GM12865 (cell line): ENCODE results near the gene AK2.

ENCODE experiments used
- DNase-seq: peaks from one replicate; pipeline ENCODE4 v3.0.0; 2010; ENCODE audit warnings: low read depth
- H3K4me3 ChIP-seq: 2 replicates; pipeline ENCODE4 v1.5.1; 2011; ENCODE audit warnings: mild to moderate bottlenecking, low read depth, low read length, control low read depth
- TF ChIP-seq, protein P1 (sequence below): IDR thresholded peaks from 2 replicates; pipeline ENCODE4 v1.5.1; 2011; ENCODE audit warnings: low read length, control low read depth, low read depth, inconsistent platforms; ENCODE audit not compliant: insufficient read depth; ENCODE audit errors: missing control alignments

AK2 gene

DNA sequence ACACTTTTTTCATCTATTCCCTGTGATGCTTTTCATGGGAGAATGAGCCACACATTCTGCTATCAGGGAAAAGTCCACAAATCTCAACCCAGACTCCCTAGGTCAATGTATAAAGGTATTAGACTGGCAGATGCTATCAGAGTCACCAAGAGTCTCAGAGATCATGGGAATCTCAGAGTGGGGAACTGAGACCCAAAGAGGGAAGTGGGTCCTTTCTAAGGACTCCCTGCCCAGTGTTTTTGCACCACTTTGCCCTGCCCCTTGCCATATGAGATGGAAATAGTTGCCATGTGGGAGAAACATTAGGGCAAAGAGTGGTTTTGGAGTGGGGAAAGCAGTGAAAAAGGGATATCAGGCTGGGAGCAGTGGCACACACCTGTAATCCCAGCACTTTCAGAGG is 25.2 kb upstream of the AK2 start:
- TF ChIP-seq, protein P1, sequence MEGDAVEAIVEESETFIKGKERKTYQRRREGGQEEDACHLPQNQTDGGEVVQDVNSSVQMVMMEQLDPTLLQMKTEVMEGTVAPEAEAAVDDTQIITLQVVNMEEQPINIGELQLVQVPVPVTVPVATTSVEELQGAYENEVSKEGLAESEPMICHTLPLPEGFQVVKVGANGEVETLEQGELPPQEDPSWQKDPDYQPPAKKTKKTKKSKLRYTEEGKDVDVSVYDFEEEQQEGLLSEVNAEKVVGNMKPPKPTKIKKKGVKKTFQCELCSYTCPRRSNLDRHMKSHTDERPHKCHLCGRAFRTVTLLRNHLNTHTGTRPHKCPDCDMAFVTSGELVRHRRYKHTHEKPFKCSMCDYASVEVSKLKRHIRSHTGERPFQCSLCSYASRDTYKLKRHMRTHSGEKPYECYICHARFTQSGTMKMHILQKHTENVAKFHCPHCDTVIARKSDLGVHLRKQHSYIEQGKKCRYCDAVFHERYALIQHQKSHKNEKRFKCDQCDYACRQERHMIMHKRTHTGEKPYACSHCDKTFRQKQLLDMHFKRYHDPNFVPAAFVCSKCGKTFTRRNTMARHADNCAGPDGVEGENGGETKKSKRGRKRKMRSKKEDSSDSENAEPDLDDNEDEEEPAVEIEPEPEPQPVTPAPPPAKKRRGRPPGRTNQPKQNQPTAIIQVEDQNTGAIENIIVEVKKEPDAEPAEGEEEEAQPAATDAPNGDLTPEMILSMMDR = no peak
- H3K4me3 ChIP-seq = no peak overlapping the region
- DNase-seq = no peak

DNA sequence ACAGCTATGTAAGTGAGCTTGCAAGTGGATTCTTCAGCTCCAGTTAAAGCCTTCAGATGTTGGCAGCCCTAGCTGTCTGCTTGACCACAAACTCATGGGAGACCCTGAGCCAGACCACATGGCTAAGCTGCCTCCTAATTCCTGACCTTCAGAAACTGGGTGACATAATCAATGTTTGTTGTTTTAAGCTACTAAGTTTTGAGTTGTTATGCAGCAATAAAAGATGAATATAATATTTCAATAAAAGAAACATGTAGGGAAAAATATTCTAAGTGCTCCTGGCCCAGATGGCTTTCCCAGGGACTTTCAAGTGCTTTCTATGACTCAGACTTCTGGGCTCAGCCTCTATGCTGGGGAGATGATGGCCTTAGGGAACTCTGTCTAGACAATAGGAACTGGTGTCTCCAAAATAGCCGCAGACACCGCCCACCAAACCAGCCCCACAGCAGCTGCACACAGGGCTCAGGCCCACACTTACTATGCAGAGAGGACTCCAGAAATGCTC is 23.9 kb upstream of the AK2 start:
- TF ChIP-seq, protein P1 = no peak
- DNase-seq = no peak
- no peak overlapping the region for H3K4me3 ChIP-seq

DNA sequence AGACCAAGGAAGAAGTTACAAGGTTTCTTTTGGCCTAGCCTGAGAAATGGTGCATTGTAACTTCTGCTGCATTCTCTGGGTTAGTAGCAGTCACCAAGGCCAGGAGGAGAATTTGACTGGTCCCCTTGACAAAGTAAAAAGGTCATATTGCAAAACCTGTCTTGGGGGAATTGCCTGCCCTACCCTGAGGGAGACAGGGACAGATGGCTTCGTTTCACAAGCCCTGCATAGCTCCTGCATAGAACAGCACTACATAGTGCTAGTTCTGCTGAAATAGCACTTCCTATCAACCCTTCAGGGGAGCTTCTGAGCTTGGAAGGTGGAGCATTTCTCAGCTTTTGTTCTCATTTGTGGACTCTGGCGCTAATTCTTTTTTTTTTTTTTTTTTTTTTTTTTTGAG is 20.4 kb upstream of the AK2 start:
- no peak overlapping the region for H3K4me3 ChIP-seq
- no peak for DNase-seq
- TF ChIP-seq, protein P1 = no peak

DNA sequence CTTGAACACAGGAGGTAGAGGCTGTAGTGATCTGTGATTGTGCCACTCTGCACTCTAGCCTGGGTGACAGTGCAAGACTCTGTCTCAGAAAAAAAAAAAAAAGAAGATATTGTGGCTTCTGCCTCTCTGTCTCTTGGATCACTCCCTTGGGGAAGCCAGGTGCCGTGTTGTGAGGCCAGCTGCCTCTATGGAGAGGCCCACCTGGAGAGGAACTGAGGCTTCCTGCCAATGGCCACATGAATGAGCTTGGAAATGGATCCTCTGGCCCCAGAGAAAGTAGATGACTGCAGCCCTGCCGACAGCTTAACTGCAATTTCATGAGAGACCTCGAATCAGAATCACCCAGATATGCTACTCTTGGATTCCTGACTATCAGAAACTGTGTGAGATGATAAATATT is 19.7 kb upstream of the AK2 start:
- no peak overlapping the region for H3K4me3 ChIP-seq
- TF ChIP-seq, protein P1 = no peak
- no peak for DNase-seq

DNA sequence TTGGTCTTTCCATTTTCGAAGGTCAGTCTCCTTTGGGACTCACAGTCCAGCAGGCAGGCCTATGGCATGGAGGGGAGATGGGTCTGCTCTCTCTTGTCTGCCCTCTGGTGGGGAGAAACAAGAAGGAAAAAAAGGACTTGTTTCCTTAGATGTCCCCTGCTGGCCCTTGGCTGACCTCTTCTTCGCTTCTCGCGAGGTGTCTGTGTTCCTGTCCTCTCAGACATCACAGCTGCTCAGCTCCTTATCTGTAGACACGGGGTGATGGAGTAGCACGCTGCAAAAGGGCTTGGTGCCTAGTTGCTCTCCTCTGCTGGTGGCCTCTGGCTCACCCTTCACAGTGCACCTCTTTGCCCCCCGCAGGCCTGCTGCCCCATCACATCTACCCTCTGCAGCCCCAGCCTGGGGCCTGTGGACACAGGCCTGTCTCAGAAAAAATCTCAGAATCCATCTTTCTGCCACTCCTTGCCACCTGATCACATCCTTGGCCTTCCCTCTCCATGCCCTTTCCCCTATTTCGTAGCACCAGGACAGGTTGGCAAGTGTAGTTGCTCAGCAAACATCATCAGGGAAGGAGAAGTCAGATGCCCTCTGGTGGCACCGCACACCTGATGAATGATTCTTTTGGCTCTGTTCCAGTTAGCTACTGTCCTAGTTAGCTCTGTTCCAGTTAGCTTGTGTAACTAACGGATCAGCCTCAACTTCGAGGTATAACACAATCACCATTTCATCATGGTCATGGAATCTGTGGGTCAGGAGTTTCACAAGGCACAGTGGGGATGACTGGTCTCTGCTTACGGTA is 18.7 kb upstream of the AK2 start:
- TF ChIP-seq, protein P1 = peak; percentile 70
- H3K4me3 ChIP-seq = no peak overlapping the region
- DNase-seq = peak; percentile 82

DNA sequence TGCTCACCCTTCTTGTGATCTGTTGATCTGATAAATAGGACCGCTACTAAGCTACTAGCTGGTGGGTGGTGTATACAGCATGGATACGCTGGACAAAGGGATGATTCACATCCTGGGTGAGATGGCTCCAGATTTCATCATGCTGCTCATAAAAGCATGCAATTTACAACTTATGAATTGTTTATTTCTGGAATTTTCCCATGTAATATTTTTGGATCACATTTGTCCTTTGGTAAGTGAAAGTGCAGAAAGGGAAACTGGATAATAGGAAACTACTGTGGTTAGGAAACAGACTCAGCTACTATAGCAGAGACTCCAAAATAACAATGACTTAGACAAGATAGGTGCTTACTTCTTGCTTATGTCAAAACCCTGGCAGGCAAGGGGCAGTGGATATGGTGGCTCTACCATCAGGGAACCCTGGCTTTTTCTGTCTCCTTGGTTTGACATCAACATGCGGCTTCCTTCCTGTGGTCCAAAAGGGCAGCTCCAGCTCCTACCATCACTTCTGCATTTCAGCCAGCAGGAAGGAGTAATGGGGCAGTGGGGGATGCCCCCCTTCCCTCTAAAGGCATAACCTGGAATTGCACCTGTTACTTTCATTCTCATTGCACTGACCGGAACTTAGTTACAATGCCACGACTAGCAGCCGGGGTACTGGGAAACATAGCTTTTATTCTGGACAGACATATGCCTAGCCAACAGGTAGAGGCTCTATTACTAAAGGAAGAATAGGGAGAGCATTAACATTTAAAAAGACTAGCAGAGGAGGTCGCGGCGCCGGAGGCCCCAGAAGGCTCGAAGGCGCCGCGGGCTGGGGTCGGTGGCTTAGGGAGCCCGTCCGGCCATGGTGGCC is 13.8 kb upstream of the AK2 start:
- DNase-seq = no peak
- no peak overlapping the region for H3K4me3 ChIP-seq
- TF ChIP-seq, protein P1 = no peak
